GM12864 (cell line): ENCODE results near the gene SCYGR5.

Experiments used
- DNase-seq: peaks from one replicate; pipeline ENCODE4 v3.0.0-alpha.2; 2011; ENCODE audit warnings: low read depth
- H3K4me3 ChIP-seq: 2 replicates; pipeline ENCODE4 v1.5.1; 2011; ENCODE audit warnings: mild to moderate bottlenecking, low read depth, low read length, control low read depth
- CTCF ChIP-seq: IDR thresholded peaks from 2 replicates; pipeline ENCODE4 v1.5.1; 2011; ENCODE audit warnings: low read depth, mild to moderate bottlenecking, moderate library complexity, low read length, control low read depth, inconsistent platforms; ENCODE audit errors: missing control alignments

The SCYGR5 gene

GRCh38 chr2:227703961-227704360 is 37.4 kb downstream of the SCYGR5 start:
- no peak overlapping the region for H3K4me3 ChIP-seq
- DNase-seq = no peak
- no peak for TF ChIP-seq CTCF

GRCh38 chr2:227706859-227707258 is 40.3 kb downstream of the SCYGR5 start:
- no peak overlapping the region for H3K4me3 ChIP-seq

GRCh38 chr2:227707390-227707789 is 40.8 kb downstream of the SCYGR5 start:
- no peak overlapping the region for H3K4me3 ChIP-seq
- DNase-seq = no peak
- TF ChIP-seq CTCF = no peak

More at GRCh38 chr2:227706859-227707258, 40.3 kb downstream of the SCYGR5 start:
- no peak for TF ChIP-seq CTCF
- DNase-seq = no peak

GRCh38 chr2:227710986-227711385 is 44.4 kb downstream of the SCYGR5 start:
- no peak overlapping the region for H3K4me3 ChIP-seq
- TF ChIP-seq CTCF = no peak
- DNase-seq = no peak

GRCh38 chr2:227713291-227713690 is 46.7 kb downstream of the SCYGR5 start:
- no peak for TF ChIP-seq CTCF
- DNase-seq = no peak
- H3K4me3 ChIP-seq = no peak overlapping the region

- TF ChIP-seq CTCF = no peak
- DNase-seq = no peak
Measured at GRCh38 chr2:227716501-227716900, 49.9 kb downstream of the SCYGR5 start.

More at GRCh38 chr2:227716501-227716900, 49.9 kb downstream of the SCYGR5 start:
- H3K4me3 ChIP-seq = no peak overlapping the region
